Measurements from ENCODE around the gene RIBC1.

Gene RIBC1

DNA sequence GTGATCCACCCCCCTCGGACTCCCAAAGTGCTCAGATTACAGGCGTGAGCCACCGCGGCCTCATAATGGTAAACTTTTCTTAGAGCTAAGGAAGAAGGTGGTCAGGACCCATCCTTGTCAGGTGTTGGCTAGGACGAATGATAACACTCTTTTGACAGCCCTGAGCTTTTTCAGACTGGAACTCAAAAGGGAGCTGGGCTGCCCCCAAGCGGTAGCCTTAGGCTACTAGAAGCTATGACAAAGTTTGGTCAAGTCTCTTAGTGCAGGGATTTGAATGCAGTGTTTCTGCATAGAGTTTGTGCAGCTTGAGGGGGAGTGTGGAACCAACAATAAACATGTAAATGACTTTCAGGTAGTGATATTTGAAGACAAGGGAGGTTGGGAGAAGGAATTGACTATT, 23.3 kb downstream of the RIBC1 start:
- Histone ChIP-seq H3K36me3 (ENCODE audit: insufficient read depth, low read length) (no peaks in the 10 kb centered on the region), H3F3A (ENCODE audit: low read depth) (no peaks in the 10 kb centered on the region), H3K4me2 (ENCODE audit: low read depth, low read length, poor library complexity, severe bottlenecking) (no peak overlapping the region), H2AFZ (ENCODE audit: low read length) (no peak overlapping the region), H3K4me3 (ENCODE audit: low read length, poor library complexity, severe bottlenecking) (no peak overlapping the region), H3K4me1 (ENCODE audit: insufficient read depth, low read length, poor library complexity, severe bottlenecking) (peaks cover 4% of the 10 kb centered on the region), H3K27me3 (ENCODE audit: insufficient read depth, low read length, poor library complexity, severe bottlenecking) (no peaks in the 10 kb centered on the region), H4K20me1 (ENCODE audit: insufficient read depth, low read length, poor library complexity, severe bottlenecking) (no peaks in the 10 kb centered on the region), H3K9me2 (replicated peaks; ENCODE audit: low read depth, low read length) (no peaks in the 10 kb centered on the region), H3K9me3 (ENCODE audit: insufficient read depth, low read depth, low read length) (no peaks in the 10 kb centered on the region), H3K9ac (ENCODE audit: low read depth, low read length, poor library complexity, severe bottlenecking) (no peak overlapping the region), H3K79me2 (ENCODE audit: insufficient read depth, low read length) (no peaks in the 10 kb centered on the region)
- TF ChIP-seq, protein P1, sequence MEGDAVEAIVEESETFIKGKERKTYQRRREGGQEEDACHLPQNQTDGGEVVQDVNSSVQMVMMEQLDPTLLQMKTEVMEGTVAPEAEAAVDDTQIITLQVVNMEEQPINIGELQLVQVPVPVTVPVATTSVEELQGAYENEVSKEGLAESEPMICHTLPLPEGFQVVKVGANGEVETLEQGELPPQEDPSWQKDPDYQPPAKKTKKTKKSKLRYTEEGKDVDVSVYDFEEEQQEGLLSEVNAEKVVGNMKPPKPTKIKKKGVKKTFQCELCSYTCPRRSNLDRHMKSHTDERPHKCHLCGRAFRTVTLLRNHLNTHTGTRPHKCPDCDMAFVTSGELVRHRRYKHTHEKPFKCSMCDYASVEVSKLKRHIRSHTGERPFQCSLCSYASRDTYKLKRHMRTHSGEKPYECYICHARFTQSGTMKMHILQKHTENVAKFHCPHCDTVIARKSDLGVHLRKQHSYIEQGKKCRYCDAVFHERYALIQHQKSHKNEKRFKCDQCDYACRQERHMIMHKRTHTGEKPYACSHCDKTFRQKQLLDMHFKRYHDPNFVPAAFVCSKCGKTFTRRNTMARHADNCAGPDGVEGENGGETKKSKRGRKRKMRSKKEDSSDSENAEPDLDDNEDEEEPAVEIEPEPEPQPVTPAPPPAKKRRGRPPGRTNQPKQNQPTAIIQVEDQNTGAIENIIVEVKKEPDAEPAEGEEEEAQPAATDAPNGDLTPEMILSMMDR (conservative IDR thresholded peaks at IDR 0.05; ENCODE audit: low read length): peak; percentile 71
- TF ChIP-seq EZH2phosphoT487 (IDR thresholded peaks at IDR 0.05; ENCODE audit: borderline replicate concordance): no peak

DNA sequence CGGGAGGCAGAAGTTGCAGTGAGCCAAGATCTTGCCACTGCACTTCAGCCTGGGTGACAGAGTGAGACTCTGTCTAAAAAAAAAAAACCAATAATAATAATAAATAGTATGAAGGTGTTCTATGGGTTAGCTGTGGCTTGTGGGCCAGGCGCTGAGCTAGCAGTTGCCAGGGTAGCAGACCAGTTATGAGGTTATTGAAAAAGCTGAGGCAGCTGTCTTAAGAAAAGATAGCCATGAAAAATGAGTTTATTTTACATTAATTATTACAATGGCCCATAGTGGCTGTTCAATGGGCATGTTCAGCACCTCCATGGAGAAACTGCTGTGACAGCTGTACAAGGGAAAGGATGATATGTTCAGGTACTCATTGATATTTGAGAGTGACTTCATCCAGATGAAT, 24.8 kb downstream of the RIBC1 start:
- H3K4me1 ChIP-seq (ENCODE audit: insufficient read depth, low read length, poor library complexity, severe bottlenecking): no peaks in the 10 kb centered on the region
- H4K20me1 ChIP-seq (ENCODE audit: insufficient read depth, low read length, poor library complexity, severe bottlenecking): no peaks in the 10 kb centered on the region
- H3F3A ChIP-seq (ENCODE audit: low read depth): no peaks in the 10 kb centered on the region
- no peak for TF ChIP-seq EZH2phosphoT487 (IDR thresholded peaks at IDR 0.05; ENCODE audit: borderline replicate concordance)
- TF ChIP-seq, protein P1 (conservative IDR thresholded peaks at IDR 0.05; ENCODE audit: low read length): no peak
- H3K27me3 ChIP-seq (ENCODE audit: insufficient read depth, low read length, poor library complexity, severe bottlenecking): no peaks in the 10 kb centered on the region
- no peak overlapping the region for H3K4me3 ChIP-seq (ENCODE audit: low read length, poor library complexity, severe bottlenecking)
- no peak overlapping the region for H2AFZ ChIP-seq (ENCODE audit: low read length)
- H3K36me3 ChIP-seq (ENCODE audit: insufficient read depth, low read length): no peaks in the 10 kb centered on the region
- H3K9me3 ChIP-seq (ENCODE audit: insufficient read depth, low read depth, low read length): no peaks in the 10 kb centered on the region
- no peaks in the 10 kb centered on the region for H3K9me2 ChIP-seq (replicated peaks; ENCODE audit: low read depth, low read length)
- no peaks in the 10 kb centered on the region for H3K79me2 ChIP-seq (ENCODE audit: insufficient read depth, low read length)
- H3K4me2 ChIP-seq (ENCODE audit: low read depth, low read length, poor library complexity, severe bottlenecking): no peak overlapping the region
- no peak overlapping the region for H3K9ac ChIP-seq (ENCODE audit: low read depth, low read length, poor library complexity, severe bottlenecking)

DNA sequence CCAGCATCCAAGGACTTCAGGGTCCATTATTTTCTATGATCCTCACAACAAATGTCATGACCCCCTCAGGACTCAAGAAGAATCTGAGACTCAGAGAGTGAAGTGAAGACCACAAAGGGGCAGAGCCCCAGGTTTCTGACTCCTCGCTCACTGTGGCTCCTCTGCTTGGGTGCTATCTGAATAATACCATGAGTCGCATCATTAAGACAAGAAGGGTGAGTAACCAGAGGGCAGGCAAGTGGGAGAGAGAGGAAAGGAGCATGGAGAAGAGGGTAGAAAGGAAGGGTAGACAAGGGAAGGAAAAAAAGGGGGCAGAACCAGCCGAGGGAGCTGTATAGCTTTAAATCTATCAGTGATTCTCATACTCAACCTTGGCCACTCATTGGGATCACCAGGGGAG, 27.0 kb downstream of the RIBC1 start:
- H3K79me2 ChIP-seq (ENCODE audit: insufficient read depth, low read length): no peaks in the 10 kb centered on the region
- no peaks in the 10 kb centered on the region for H3F3A ChIP-seq (ENCODE audit: low read depth)
- no peaks in the 10 kb centered on the region for H3K9me3 ChIP-seq (ENCODE audit: insufficient read depth, low read depth, low read length)
- no peak for TF ChIP-seq EZH2phosphoT487 (IDR thresholded peaks at IDR 0.05; ENCODE audit: borderline replicate concordance)
- H3K4me1 ChIP-seq (ENCODE audit: insufficient read depth, low read length, poor library complexity, severe bottlenecking): no peaks in the 10 kb centered on the region
- H3K27me3 ChIP-seq (ENCODE audit: insufficient read depth, low read length, poor library complexity, severe bottlenecking): no peaks in the 10 kb centered on the region
- H3K9ac ChIP-seq (ENCODE audit: low read depth, low read length, poor library complexity, severe bottlenecking): no peak overlapping the region
- no peaks in the 10 kb centered on the region for H3K9me2 ChIP-seq (replicated peaks; ENCODE audit: low read depth, low read length)
- no peaks in the 10 kb centered on the region for H3K36me3 ChIP-seq (ENCODE audit: insufficient read depth, low read length)
- no peak overlapping the region for H3K4me3 ChIP-seq (ENCODE audit: low read length, poor library complexity, severe bottlenecking)
- H4K20me1 ChIP-seq (ENCODE audit: insufficient read depth, low read length, poor library complexity, severe bottlenecking): no peaks in the 10 kb centered on the region
- no peak overlapping the region for H3K4me2 ChIP-seq (ENCODE audit: low read depth, low read length, poor library complexity, severe bottlenecking)
- H2AFZ ChIP-seq (ENCODE audit: low read length): no peak overlapping the region

DNA sequence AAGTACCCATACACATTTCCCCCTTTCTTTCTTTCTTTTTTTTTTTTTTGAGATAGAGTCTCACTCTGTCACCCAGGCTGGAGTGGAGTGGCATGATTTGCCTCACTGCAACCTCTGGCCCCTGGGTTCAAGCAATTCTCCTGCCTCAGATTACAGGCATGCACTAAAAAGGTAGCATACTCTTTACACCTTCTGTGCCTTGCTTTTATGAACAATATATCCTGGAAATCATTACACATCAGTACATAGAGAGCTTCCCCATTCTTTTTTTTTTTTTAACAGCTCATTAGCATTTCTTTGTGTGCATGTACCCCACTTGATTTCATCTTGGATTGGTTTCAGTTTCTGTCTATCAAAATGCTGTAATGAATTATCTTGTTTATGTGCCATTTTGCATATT, 30.1 kb downstream of the RIBC1 start:
- no peaks in the 10 kb centered on the region for H3K9me3 ChIP-seq (ENCODE audit: insufficient read depth, low read depth, low read length)
- H3K9me2 ChIP-seq (replicated peaks; ENCODE audit: low read depth, low read length): no peaks in the 10 kb centered on the region
- no peaks in the 10 kb centered on the region for H3K36me3 ChIP-seq (ENCODE audit: insufficient read depth, low read length)
- H3K79me2 ChIP-seq (ENCODE audit: insufficient read depth, low read length): no peaks in the 10 kb centered on the region
- no peaks in the 10 kb centered on the region for H3F3A ChIP-seq (ENCODE audit: low read depth)
- H3K4me2 ChIP-seq (ENCODE audit: low read depth, low read length, poor library complexity, severe bottlenecking): no peak overlapping the region
- H3K4me1 ChIP-seq (ENCODE audit: insufficient read depth, low read length, poor library complexity, severe bottlenecking): no peaks in the 10 kb centered on the region
- H4K20me1 ChIP-seq (ENCODE audit: insufficient read depth, low read length, poor library complexity, severe bottlenecking): no peaks in the 10 kb centered on the region
- H2AFZ ChIP-seq (ENCODE audit: low read length): no peak overlapping the region
- H3K27me3 ChIP-seq (ENCODE audit: insufficient read depth, low read length, poor library complexity, severe bottlenecking): no peaks in the 10 kb centered on the region
- H3K9ac ChIP-seq (ENCODE audit: low read depth, low read length, poor library complexity, severe bottlenecking): no peak overlapping the region
- no peak overlapping the region for H3K4me3 ChIP-seq (ENCODE audit: low read length, poor library complexity, severe bottlenecking)
- TF ChIP-seq EZH2phosphoT487 (IDR thresholded peaks at IDR 0.05; ENCODE audit: borderline replicate concordance): no peak
- TF ChIP-seq, protein P1 (conservative IDR thresholded peaks at IDR 0.05; ENCODE audit: low read length): no peak

Measured in Loucy (cell line).